PFSK-1 (cell line): ENCODE results near the gene IBTK.

Experiments
- FOXP2 ChIP-seq: optimal IDR thresholded peaks from 2 replicates; pipeline ENCODE3; 2011; ENCODE audit warnings: borderline replicate concordance, control low read depth, inconsistent platforms; ENCODE audit not compliant: insufficient read depth; ENCODE audit errors: extremely low read length, extremely low read depth
- POLR2AphosphoS5 ChIP-seq: IDR thresholded peaks from 2 replicates; pipeline ENCODE4 v1.6.1; 2012; ENCODE audit warnings: low read depth, mild to moderate bottlenecking, control low read depth, low read length, moderate library complexity
- SIN3A ChIP-seq: IDR thresholded peaks from 2 replicates; pipeline ENCODE4 v1.6.1; 2012; ENCODE audit warnings: mild to moderate bottlenecking, low read length, moderate library complexity, borderline replicate concordance; ENCODE audit not compliant: insufficient read depth
- TAF1 ChIP-seq: IDR thresholded peaks from 2 replicates; pipeline ENCODE4 v1.6.1; 2012; ENCODE audit warnings: low read length, control low read depth, borderline replicate concordance; ENCODE audit not compliant: insufficient read depth
- TF ChIP-seq, protein P1 (sequence below), 2 experiments: IDR thresholded peaks; 2 replicates each; pipeline versions ENCODE4 v1.6.1 to v1.8.0; 2011 to 2012; ENCODE audit warnings: low read depth in 2 of 2, low read length in 2 of 2, control low read depth in 1 of 2, inconsistent platforms in 1 of 2, mild to moderate bottlenecking in 1 of 2, moderate library complexity in 1 of 2; ENCODE audit not compliant: insufficient read depth in 1 of 2

DNA sequence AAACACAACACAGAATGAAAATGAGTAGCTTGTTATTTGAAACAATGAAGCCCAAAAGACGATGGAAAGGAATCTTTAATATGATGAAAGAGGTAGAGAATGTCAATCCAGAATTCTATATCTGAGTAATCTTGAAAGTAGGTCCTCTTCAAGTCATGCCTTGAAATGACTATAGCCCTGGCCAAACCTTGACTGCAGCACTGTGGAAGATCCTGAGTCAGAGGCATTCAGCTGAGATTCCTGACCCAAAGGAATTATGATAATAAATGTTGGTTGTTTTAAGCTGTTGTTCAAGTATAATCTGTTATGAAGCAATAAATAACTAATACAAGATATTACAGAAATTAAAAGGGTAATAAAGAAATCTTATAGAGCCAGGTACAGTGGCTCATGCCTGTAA, 64.8 kb downstream of the IBTK start:
- no peak for TF ChIP-seq POLR2AphosphoS5
- TF ChIP-seq, protein P1, sequence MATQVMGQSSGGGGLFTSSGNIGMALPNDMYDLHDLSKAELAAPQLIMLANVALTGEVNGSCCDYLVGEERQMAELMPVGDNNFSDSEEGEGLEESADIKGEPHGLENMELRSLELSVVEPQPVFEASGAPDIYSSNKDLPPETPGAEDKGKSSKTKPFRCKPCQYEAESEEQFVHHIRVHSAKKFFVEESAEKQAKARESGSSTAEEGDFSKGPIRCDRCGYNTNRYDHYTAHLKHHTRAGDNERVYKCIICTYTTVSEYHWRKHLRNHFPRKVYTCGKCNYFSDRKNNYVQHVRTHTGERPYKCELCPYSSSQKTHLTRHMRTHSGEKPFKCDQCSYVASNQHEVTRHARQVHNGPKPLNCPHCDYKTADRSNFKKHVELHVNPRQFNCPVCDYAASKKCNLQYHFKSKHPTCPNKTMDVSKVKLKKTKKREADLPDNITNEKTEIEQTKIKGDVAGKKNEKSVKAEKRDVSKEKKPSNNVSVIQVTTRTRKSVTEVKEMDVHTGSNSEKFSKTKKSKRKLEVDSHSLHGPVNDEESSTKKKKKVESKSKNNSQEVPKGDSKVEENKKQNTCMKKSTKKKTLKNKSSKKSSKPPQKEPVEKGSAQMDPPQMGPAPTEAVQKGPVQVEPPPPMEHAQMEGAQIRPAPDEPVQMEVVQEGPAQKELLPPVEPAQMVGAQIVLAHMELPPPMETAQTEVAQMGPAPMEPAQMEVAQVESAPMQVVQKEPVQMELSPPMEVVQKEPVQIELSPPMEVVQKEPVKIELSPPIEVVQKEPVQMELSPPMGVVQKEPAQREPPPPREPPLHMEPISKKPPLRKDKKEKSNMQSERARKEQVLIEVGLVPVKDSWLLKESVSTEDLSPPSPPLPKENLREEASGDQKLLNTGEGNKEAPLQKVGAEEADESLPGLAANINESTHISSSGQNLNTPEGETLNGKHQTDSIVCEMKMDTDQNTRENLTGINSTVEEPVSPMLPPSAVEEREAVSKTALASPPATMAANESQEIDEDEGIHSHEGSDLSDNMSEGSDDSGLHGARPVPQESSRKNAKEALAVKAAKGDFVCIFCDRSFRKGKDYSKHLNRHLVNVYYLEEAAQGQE (IDR thresholded peaks at IDR 0.05; ENCODE audit: insufficient read depth in 1 of 2, low read depth in 2 of 2, low read length in 2 of 2), result no peak
- no peak for TF ChIP-seq TAF1
- no peak for TF ChIP-seq SIN3A
- TF ChIP-seq FOXP2, result no peak
